Neuron (in vitro differentiated cells): ENCODE results near the gene NRXN2.
"Not testable (repeated sequence)": the region's sequence is repeated elsewhere in the genome, so short reads cannot be mapped to it uniquely, and the experiment has no call there.

Experiments used
- H2AFZ ChIP-seq: one replicate; pipeline ENCODE4 v1.6.1; 2013; ENCODE audit warnings: low read depth, mild to moderate bottlenecking, inconsistent platforms, low read length, moderate library complexity
- H3K27me3 ChIP-seq: one replicate; pipeline ENCODE4 v1.6.1; 2013; ENCODE audit warnings: low read length; ENCODE audit not compliant: insufficient read depth
- H3K36me3 ChIP-seq: one replicate; pipeline ENCODE4 v1.6.1; 2013; ENCODE audit warnings: low read length; ENCODE audit not compliant: insufficient read depth
- H3K4me1 ChIP-seq: one replicate; pipeline ENCODE4 v1.6.1; 2013; ENCODE audit warnings: low read length; ENCODE audit not compliant: insufficient read depth
- H3K4me3 ChIP-seq: 2 replicates; pipeline ENCODE4 v1.5.1; 2013; ENCODE audit warnings: mild to moderate bottlenecking, low read length, moderate library complexity
- H3K9me3 ChIP-seq: one replicate; pipeline ENCODE4 v1.6.1; 2013; ENCODE audit warnings: low read length

The NRXN2 gene

DNA sequence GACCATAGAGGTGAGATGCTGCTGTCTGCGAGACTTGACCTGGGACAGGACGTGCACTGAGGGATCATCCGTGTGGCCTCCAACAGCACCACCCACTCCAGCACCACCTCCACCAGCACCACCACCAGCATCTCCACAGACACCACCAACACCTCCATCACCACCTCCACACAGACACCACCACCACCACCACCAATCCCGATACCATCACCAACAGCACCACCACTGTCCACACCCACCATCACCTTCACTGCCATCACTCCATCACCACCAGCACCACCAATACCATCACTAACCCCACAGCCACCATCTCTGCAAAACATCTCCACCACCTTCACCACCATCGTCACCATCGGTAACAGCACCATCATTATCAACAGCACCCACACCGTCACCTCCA lies 158.6 kb downstream of the NRXN2 start:
- H3K4me1 ChIP-seq, result peaks cover 21% of the 10 kb centered on the region
- no peaks in the 10 kb centered on the region for H3K36me3 ChIP-seq
- no peaks in the 10 kb centered on the region for H3K9me3 ChIP-seq
- no peak overlapping the region for H3K4me3 ChIP-seq
- no peak overlapping the region for H2AFZ ChIP-seq
- H3K27me3 ChIP-seq, result no peaks in the 10 kb centered on the region

DNA sequence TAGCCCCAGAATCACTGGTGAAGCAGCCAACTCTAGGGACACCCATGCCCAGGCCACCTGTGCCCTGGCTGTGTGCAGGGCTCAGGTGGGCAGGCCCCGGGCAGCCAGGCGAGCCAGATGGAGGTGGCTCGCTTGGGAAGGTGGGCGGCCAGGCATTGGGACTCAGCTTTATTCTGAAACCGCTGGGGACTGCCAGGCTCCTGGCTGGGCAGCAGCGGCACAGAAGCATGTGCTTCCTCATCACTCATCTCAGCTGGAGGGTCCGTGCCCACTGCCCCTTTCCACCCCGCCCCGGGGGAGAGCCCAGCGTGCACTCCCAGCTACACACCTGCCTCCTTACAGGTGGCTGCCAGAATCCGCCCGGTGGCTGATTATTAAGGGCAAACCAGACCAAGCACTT lies 159.0 kb downstream of the NRXN2 start:
- Histone ChIP-seq H3K9me3 (no peaks in the 10 kb centered on the region), H3K4me3 (no peak overlapping the region), H2AFZ (no peak overlapping the region), H3K36me3 (no peaks in the 10 kb centered on the region), H3K4me1 (peaks cover 21% of the 10 kb centered on the region), H3K27me3 (peaks cover 2% of the 10 kb centered on the region)

DNA sequence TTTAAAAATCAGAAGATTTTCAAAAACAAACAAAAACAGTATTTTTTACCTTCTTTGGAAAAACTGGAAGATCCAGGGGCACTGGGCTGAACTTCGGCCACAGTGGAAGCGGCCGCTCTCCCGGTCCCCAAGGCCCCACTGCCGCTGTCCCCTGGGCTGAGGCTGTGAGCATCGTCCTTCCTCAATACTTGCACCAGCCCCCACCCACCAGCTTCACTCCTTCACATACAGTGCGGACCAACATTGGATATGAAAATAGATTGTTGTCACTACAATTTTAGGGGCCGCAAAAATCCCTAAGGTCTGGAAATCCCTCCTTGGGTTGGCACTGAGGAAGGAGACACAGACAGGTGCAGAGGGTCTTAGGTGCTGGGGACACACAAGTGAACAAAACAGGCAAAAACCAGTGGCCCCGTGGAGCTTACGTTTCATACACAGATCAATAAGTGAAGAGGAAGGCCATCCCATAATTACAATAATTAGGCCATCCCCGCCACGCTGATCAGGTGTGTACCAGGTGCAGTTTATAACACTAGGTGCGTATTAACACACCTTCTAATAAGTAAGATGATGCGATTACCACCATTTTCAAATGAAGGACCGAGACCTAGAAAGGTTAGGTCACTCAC lies 160.2 kb downstream of the NRXN2 start:
- Histone ChIP-seq H3K4me3 (no peak overlapping the region), H3K27me3 (peaks cover 3% of the 10 kb centered on the region), H3K36me3 (no peaks in the 10 kb centered on the region), H2AFZ (no peak overlapping the region), H3K4me1 (peaks cover 21% of the 10 kb centered on the region), H3K9me3 (no peaks in the 10 kb centered on the region)

DNA sequence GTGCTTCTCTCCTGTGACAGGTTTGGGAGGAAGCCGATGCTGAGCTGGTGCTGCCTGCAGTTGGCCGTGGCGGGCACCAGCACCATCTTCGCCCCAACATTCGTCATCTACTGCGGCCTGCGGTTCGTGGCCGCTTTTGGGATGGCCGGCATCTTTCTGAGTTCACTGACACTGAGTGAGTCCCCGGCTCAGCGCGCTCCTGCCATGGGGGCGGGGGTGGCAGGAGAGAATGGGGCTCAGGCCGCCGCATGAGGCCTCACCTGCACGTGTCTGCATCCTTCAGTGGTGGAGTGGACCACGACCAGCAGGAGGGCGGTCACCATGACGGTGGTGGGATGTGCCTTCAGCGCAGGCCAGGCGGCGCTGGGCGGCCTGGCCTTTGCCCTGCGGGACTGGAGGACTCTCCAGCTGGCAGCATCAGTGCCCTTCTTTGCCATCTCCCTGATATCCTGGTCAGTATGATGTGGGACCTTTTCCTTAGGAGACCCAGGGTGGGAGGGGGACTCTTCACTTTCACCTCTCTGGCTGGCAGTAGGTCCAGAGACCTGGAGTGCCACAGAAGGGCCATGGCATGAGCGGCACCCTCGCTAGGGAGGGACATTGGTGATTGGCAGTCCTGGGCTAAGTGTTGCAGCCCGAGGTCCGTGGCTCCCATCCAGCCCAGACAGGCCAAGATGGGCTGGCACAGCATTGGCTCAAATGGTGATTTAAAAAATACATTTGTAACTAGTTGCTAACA lies 160.8 kb downstream of the NRXN2 start:
- H2AFZ ChIP-seq, result no peak overlapping the region
- no peak overlapping the region for H3K4me3 ChIP-seq
- H3K36me3 ChIP-seq, result no peaks in the 10 kb centered on the region
- peaks cover 3% of the 10 kb centered on the region for H3K27me3 ChIP-seq
- peaks cover 14% of the 10 kb centered on the region for H3K4me1 ChIP-seq
- no peaks in the 10 kb centered on the region for H3K9me3 ChIP-seq

DNA sequence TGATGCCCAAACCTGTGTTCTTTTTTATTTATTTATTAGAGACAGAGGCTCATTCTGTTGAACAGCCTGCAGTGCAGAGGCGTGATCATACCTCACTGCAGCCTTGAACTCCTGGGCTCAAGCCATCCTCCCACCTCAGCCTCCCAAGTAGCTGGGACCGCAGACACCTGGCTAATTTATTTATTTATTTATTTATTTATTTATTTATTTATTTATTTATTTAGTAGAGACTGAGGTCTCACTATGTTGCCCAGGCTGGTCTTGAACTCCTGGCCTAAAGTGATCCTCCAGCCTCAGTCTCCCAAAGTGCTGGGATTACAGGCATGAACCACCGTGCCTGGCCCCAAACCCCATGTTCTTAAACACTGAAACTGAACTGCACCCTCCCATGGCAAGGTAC lies 161.6 kb downstream of the NRXN2 start:
- not testable (repeated sequence) for H2AFZ ChIP-seq, H3K36me3 ChIP-seq, H3K4me3 ChIP-seq, H3K4me1 ChIP-seq, H3K9me3 ChIP-seq, H3K27me3 ChIP-seq

DNA sequence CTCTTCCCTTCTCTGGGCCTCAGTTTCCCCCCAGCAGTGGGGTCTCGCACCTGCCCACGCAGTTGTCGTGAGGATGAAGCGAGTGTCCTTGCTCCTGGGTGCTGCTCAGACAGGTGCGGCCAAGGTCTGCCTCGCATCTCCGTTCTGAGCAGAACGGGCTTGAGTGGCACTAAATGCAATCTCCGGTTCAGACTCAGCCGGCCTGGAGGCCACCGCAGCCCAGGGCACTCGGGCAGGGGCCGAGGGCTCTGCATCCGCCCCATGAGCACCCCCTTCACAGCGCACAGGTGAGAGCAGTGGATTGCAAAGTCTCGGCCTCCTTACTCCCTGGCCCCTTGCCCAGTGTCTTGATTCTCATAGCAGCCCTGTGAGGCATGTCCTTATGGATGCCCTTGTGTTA lies 162.1 kb downstream of the NRXN2 start:
- Histone ChIP-seq H3K4me3 (no peak overlapping the region), H3K27me3 (peaks cover 3% of the 10 kb centered on the region), H3K4me1 (peaks cover 3% of the 10 kb centered on the region), H3K9me3 (no peaks in the 10 kb centered on the region), H2AFZ (no peak overlapping the region), H3K36me3 (no peaks in the 10 kb centered on the region)

DNA sequence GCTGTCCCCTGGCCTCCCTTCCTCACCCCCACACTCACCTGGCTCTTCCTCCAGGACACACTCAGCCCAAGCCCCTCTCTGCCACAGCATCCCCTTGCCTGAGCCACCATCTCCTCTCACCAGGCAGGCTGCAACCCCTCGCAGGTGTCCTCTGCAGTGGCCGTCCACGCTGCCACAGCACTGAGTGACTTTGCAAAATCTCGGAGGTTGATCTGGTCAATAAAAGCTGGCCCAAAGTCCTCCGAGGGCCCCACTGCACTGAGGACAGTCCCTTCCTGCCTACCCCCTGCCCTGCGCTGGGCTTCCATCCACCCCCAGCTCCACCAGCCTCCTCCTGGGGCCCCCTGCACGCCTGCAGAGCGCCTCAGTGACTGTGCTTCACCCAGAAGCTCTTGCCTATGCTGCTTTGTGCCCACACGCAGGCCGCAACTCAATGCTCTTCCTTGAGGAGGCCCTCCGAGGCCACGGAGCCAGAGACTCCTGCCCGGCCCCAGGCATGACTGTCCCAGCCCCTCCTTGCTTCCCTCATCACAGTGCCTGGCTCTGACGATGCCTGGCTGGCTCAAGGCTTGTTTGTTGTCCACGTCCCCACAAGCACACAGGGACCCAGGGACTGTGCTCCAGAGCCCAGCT lies 162.7 kb downstream of the NRXN2 start:
- Histone ChIP-seq H3K9me3 (no peaks in the 10 kb centered on the region), H3K27me3 (peaks cover 9% of the 10 kb centered on the region), H3K36me3 (no peaks in the 10 kb centered on the region), H2AFZ (no peak overlapping the region), H3K4me1 (no peaks in the 10 kb centered on the region), H3K4me3 (no peak overlapping the region)

DNA sequence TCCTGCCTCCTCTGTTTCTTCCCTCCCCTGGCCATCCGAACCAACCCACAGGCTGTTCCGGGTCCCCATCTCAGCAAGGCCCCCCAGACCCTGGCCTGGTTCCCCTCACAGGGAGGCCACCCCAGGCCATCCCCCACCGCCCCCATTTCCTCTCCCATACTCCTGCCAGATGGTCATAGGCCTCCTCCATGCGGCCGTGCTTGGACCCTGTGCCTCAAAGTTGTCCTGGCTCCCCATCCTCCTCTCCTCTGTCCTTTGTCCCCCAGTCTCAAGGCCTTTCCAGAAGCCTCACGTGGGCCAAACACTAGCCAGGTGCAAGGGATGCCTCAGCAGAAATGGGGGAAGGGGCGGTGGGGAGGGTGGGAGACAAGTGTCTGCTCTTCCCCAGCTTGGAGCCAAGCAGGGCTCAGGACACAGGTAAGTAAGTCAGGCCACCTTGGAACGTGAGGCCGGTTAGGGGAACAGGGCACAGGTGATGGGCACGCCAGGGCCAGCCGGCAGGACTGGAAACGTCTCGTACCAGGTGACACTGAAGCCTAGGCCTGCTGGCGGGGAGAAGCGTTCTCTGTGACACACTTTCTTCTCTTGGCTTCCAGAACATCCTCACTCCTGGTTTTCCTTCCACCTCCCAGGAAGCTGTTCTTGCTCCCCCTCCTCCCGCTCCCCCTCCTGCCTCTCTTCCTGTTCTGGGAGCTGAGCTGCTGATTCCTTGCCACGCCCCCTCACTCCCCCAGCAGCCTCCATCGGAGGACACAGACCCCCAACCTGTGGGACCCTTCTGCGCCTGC lies 163.5 kb downstream of the NRXN2 start:
- Histone ChIP-seq H3K4me1 (peaks cover 2% of the 10 kb centered on the region), H3K27me3 (peaks cover 9% of the 10 kb centered on the region), H2AFZ (no peak overlapping the region), H3K4me3 (no peak overlapping the region), H3K9me3 (no peaks in the 10 kb centered on the region), H3K36me3 (no peaks in the 10 kb centered on the region)

DNA sequence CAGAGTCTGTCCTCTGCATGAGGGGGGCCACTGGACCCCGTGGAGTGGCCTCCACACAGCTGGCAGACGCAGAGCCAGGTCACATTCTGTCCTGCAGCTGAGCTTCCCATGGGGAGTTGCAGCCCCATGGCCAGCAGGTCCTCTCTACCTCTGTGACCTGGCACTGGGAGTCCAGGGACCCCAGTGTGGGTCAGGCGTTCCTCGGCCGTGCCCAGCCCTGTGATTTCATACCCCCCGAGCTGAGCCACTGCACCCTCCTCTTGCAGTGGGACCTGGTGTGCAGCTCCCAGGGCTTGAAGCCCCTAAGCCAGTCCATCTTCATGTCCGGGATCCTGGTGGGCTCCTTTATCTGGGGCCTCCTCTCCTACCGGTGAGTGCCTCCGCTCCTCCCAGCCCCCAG lies 164.1 kb downstream of the NRXN2 start:
- Histone ChIP-seq H3K9me3 (no peaks in the 10 kb centered on the region), H3K27me3 (peaks cover 9% of the 10 kb centered on the region), H3K4me1 (peaks cover 3% of the 10 kb centered on the region), H2AFZ (no peak overlapping the region), H3K36me3 (no peaks in the 10 kb centered on the region), H3K4me3 (no peak overlapping the region)

DNA sequence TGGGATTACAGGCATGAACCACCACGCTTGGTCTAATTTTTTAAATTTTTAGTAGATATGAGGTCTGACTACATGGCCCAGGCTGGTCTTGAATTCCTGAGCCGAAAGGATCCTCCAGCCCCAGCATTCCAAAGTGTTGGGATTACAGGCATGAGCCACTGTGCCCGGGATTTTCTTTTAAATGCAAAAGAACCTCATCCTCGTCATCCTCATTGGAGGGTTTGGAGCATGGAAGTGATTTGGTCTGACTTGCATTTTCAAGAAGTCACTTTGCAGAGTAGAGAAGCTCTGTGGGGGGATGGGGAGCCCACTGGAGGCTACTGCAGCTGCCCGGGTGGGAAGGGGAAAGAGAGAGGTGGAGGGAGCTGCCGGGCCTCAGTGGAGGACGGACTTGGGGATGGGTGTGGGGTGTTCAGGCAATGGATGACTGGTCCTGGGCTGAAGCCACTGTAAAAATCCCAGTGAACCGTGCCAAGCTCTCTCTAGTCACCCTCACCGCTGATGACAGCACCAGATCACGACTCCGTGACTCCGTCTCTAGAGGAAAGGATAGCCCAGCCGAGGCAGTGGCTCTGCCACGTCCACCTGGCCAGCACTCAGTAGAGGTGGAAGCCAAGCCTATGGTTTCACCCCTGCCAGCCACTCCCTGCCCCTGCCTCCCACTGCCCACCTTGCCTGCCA lies 164.8 kb downstream of the NRXN2 start:
- Histone ChIP-seq H3K9me3 (no peaks in the 10 kb centered on the region), H2AFZ (no peak overlapping the region), H3K36me3 (no peaks in the 10 kb centered on the region), H3K4me3 (no peak overlapping the region), H3K4me1 (peaks cover 6% of the 10 kb centered on the region), H3K27me3 (peaks cover 9% of the 10 kb centered on the region)

DNA sequence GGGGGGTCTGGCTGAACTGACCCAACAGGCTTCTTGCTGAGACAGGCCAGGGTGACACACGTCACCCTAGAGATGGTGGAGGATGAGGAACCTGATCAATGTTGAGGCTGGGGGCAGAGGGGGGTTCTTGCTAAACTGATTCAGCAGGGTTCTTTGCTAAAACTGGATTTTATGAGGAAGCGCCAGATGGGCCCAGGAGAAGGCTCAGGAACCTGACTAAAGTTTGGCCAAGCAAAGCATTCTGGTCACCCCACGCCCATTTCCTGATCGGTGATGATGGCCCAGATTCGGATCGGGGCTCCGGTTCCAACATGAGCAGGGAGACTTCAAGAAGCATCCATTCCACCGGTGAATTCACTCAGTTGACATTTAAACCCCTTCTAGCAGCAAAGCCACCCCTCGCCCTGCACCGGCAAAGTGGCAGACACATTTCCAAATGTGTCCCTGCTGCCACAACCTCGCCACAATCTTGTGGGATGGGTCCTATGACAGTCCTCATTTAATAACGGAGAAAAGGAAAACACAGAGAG lies 166.2 kb downstream of the NRXN2 start:
- Histone ChIP-seq H3K4me3 (no peak overlapping the region), H2AFZ (no peak overlapping the region), H3K4me1 (peaks cover 6% of the 10 kb centered on the region), H3K27me3 (peaks cover 9% of the 10 kb centered on the region), H3K36me3 (no peaks in the 10 kb centered on the region), H3K9me3 (no peaks in the 10 kb centered on the region)
